HFFc6 (cell line): ENCODE data around the gene COTL1. TPM values are rescaled to one million over a fixed set of nuclear protein-coding genes. Genes with fewer than 3 reads are reported as not detected.
A peak's percentile ranks its signal among the peaks of the same experiment; 100 is the strongest.

Experiments
- DNase-seq: peaks from one replicate; pipeline ENCODE4 v3.0.0-alpha.2; 2018
- H3K27ac Mint-ChIP-seq: 2 replicates; pipeline ENCODE4 v1.8.0; 2020; ENCODE audit warnings: mild to moderate bottlenecking, mixed read lengths
- H3K27me3 Mint-ChIP-seq: 2 replicates; pipeline ENCODE4 v1.8.0; 2021; ENCODE audit warnings: mild to moderate bottlenecking, moderate library complexity, mixed read lengths; ENCODE audit not compliant: insufficient read depth
- H3K36me3 Mint-ChIP-seq: 2 replicates; pipeline ENCODE4 v1.8.0; 2021; ENCODE audit warnings: low read depth, mixed read lengths
- H3K4me1 Mint-ChIP-seq: 2 replicates; pipeline ENCODE4 v1.8.0; 2020; ENCODE audit warnings: low read depth, mixed read lengths
- H3K4me3 Mint-ChIP-seq: 2 replicates; pipeline ENCODE4 v1.8.0; 2020; ENCODE audit warnings: mild to moderate bottlenecking, moderate library complexity, mixed read lengths
- H3K9me3 Mint-ChIP-seq: 2 replicates; pipeline ENCODE4 v1.8.0; 2020; ENCODE audit warnings: mild to moderate bottlenecking, mixed read lengths
- CTCF ChIP-seq: fragments of 200-600 bp; sonication (generic); IDR thresholded peaks from 2 replicates; pipeline ENCODE4 v1.5.0; 2021; ENCODE audit warnings: antibody characterized with exemption, mild to moderate bottlenecking
- total RNA-seq, 6 experiments: library from RNA; stranded (reverse); fragmentation: NEBNext Ultra II Directional; extraction: Animal tissue kit (Norgen Biotek cat#: 25700); gene quantifications; 2 replicates in 1 of 6; 3 replicates in 5 of 6; pipeline ENCODE4 v1.2.3, GENCODE V29; 2021

The COTL1 gene
- total RNA-seq, 6 experiments from 2014 or later, result 580 to 681 (median 632) TPM

DNA sequence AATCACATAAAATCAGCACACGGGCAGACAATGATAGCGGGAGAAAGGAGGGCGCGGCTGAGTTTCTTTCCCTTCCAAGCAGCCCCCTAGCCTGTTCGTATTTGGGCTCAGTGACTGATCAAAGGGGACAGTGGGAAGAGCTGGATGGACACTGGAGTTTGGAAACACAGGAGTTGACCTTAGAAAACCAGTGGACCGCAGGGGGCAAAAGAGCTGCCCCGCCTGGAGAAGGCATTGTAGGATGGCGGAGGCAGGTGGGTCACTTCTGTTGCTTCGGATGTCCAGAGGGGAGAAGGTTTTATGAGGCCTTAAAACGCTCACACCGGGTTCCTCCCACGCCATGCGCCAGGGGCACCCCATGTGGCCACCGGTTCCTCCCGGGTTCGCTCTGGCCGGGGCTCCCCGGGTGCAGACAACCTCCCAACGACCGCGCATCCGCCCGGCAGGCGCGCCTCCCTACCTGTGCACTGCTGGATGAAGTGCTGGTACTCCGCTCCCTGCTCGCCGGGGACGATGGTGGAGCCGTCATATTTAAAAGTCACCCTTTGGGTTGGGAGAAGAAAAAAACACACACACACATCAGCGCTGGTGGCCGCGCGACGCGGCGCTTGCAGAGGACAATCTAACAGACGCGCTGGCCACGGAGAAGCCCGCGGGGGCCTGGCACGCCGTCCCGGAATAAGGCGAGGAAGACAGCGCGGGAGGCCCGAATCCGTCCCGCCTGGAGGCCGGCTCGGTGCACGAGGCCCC, 662 bp downstream of the COTL1 start:
- peak overlapping the region; percentile 99 for H3K4me3 Mint-ChIP-seq
- no peaks in the 10 kb centered on the region for H3K9me3 Mint-ChIP-seq
- H3K27ac Mint-ChIP-seq, result peak overlapping the region; percentile 80
- H3K4me1 Mint-ChIP-seq, result peaks cover 64% of the 10 kb centered on the region
- no peak for TF ChIP-seq CTCF
- no peaks in the 10 kb centered on the region; the same call in 1 of the 2 replicates for H3K27me3 Mint-ChIP-seq
- H3K36me3 Mint-ChIP-seq, result peaks cover 31% of the 10 kb centered on the region
- no peak for DNase-seq

DNA sequence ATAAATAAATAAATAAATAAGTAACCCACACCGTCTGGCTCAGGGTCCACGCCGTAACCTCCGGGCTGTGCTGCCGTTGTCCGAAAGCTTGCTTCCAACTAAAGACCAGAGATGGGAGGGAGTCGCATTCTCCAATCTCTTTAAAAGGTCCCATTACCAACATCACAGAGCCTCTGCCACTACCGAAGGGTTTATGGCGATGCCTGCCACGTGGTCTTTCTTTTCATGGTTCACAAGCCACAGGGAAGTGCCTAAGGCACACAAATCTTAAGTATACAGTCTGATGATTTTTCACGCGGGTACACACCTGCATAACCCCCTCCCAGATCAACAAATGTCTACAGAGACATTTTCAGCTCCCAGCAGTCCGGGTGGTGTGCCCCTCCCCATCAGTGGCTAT, 1.4 kb downstream of the COTL1 start:
- Mint-ChIP-seq H3K27me3 (no peaks in the 10 kb centered on the region; the same call in 1 of the 2 replicates), H3K4me1 (peaks cover 64% of the 10 kb centered on the region), H3K4me3 (peak overlapping the region; percentile 99), H3K9me3 (no peaks in the 10 kb centered on the region), H3K36me3 (peaks cover 38% of the 10 kb centered on the region), H3K27ac (peak overlapping the region; percentile 80)
- DNase-seq, result no peak
- no peak for TF ChIP-seq CTCF

DNA sequence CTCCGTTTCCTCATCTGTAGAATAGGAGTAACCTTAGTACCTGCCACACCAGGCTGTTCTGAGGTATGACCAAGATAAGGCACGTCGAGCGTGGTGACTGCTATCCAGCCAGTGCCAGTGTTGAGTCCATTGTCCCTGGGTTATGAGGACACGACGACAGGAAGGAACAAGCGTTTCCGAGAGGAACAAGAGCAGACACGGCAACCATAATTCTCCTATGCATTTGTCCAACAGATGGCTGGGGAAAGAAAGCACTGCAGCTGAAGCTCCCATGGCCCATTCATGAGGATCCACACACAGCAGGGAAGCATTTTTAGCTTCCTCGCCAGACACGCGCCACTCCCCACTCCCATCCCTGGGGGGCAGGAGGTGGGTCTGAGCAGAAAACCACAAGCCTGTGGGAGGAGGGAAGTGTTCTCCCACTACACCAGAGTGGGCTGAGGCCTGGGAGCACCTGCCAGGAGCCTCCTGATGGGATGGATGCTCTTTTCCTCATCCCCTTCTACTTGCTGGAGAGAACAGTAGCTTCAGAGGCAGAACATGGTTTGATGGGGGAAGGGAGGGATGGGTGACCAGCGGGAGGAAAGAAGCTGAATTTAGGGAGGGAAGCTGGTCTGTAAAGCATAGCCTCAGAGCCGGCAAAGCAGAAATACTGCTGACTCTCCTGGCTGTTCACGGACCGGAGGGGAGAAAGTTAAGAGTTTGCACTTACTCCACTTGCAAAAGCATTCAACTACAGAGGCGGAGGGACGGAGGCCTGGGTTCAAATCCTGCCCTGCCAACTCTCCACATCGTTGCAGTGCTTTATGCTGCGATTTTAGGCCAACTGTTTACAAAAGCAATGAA, 2.7 kb downstream of the COTL1 start:
- no peak for TF ChIP-seq CTCF
- Mint-ChIP-seq H3K4me3 (peak overlapping the region; percentile 99), H3K27me3 (no peaks in the 10 kb centered on the region; the same call in 1 of the 2 replicates), H3K27ac (peak overlapping the region; percentile 45; the same call in 1 of the 2 replicates), H3K9me3 (no peaks in the 10 kb centered on the region; the same call in 1 of the 2 replicates), H3K36me3 (peaks cover 52% of the 10 kb centered on the region), H3K4me1 (peaks cover 70% of the 10 kb centered on the region)
- DNase-seq, result no peak

DNA sequence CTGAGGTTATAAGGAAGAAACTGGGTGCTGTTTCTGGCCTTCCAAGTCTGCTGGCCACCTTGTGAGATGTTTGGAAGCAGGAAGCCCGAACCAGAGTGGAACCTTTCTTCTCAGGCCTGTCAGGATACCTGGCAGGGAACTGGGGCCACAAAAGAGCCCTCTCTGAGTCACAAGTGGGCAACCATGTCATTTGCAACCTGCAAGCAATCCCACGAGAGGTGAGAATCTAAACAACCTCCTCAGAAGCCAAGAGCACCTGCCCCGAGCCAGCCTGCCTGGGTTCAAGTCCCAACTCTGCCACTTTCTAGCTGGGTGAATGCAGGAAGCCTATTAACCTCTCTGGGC, 3.3 kb downstream of the COTL1 start:
- H3K4me1 Mint-ChIP-seq, result peaks cover 70% of the 10 kb centered on the region
- no peak overlapping the region; the same call in 1 of the 2 replicates for H3K27ac Mint-ChIP-seq
- no peak for TF ChIP-seq CTCF
- peak overlapping the region; percentile 99 for H3K4me3 Mint-ChIP-seq
- no peaks in the 10 kb centered on the region; the same call in 1 of the 2 replicates for H3K9me3 Mint-ChIP-seq
- DNase-seq, result no peak
- no peaks in the 10 kb centered on the region; the same call in 1 of the 2 replicates for H3K27me3 Mint-ChIP-seq
- H3K36me3 Mint-ChIP-seq, result peaks cover 58% of the 10 kb centered on the region

- TF ChIP-seq CTCF, result no peak
- H3K36me3 Mint-ChIP-seq, result peaks cover 63% of the 10 kb centered on the region
- H3K27me3 Mint-ChIP-seq, result no peaks in the 10 kb centered on the region; the same call in 1 of the 2 replicates
- DNase-seq, result no peak
- H3K9me3 Mint-ChIP-seq, result no peaks in the 10 kb centered on the region; the same call in 1 of the 2 replicates
- H3K27ac Mint-ChIP-seq, result peak overlapping the region; percentile 63
- H3K4me3 Mint-ChIP-seq, result peak overlapping the region; percentile 26; the same call in 1 of the 2 replicates
- H3K4me1 Mint-ChIP-seq, result peaks cover 69% of the 10 kb centered on the region
Observed at GRCh38 chr16:84614073-84614459, 3.8 kb downstream of the COTL1 start.
